ENCODE measurements around the gene RBM15B. TPM values are rescaled to one million over a fixed set of nuclear protein-coding genes. Genes with fewer than 3 reads are reported as not detected.

Gene RBM15B
- total and polyA plus RNA-seq, 4 donors: 8.4 to 31.8 (median 17.7) TPM

GRCh38 chr3:51394541-51394940 is 3.5 kb downstream of the RBM15B start:
- ATAC-seq (ENCODE audit: insufficient read depth, low FRiP score) (no peak), DNase-seq (no peak)
- H3K4me1 ChIP-seq (ENCODE audit: control insufficient read depth in 5 of 5, insufficient read depth in 5 of 5, low read length in 5 of 5): peaks cover 0 to 30% (median 10%) of the 10 kb centered on the region in 5 donors
- H3K27me3 ChIP-seq (ENCODE audit: control insufficient read depth in 3 of 3, insufficient read depth in 3 of 3, low read length in 2 of 3): no peaks in the 10 kb centered on the region
- no peak overlapping the region for H3K4me3 ChIP-seq
- no peak overlapping the region for H3K9ac ChIP-seq (ENCODE audit: insufficient read depth in 1 of 2, low read length in 2 of 2)
- H3K36me3 ChIP-seq (ENCODE audit: control insufficient read depth in 4 of 4, insufficient read depth in 4 of 4, low read length in 4 of 4): peaks cover 3 to 53% (median 40%) of the 10 kb centered on the region in 4 donors
- H3K9me3 ChIP-seq (ENCODE audit: control insufficient read depth in 4 of 4, insufficient read depth in 3 of 4, low read length in 3 of 4): no peaks in the 10 kb centered on the region
- TF ChIP-seq, protein P1, sequence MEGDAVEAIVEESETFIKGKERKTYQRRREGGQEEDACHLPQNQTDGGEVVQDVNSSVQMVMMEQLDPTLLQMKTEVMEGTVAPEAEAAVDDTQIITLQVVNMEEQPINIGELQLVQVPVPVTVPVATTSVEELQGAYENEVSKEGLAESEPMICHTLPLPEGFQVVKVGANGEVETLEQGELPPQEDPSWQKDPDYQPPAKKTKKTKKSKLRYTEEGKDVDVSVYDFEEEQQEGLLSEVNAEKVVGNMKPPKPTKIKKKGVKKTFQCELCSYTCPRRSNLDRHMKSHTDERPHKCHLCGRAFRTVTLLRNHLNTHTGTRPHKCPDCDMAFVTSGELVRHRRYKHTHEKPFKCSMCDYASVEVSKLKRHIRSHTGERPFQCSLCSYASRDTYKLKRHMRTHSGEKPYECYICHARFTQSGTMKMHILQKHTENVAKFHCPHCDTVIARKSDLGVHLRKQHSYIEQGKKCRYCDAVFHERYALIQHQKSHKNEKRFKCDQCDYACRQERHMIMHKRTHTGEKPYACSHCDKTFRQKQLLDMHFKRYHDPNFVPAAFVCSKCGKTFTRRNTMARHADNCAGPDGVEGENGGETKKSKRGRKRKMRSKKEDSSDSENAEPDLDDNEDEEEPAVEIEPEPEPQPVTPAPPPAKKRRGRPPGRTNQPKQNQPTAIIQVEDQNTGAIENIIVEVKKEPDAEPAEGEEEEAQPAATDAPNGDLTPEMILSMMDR (IDR thresholded peaks at IDR 0.05; ENCODE audit: control extremely low read depth, extremely low read depth): no peak
- 86 to 87% methylated on average over 5 of the region's 5 CpGs for WGBS, 2 donors
- no peak overlapping the region for H3K27ac ChIP-seq (ENCODE audit: low read depth in 1 of 2, low read length in 1 of 2)

DNA sequence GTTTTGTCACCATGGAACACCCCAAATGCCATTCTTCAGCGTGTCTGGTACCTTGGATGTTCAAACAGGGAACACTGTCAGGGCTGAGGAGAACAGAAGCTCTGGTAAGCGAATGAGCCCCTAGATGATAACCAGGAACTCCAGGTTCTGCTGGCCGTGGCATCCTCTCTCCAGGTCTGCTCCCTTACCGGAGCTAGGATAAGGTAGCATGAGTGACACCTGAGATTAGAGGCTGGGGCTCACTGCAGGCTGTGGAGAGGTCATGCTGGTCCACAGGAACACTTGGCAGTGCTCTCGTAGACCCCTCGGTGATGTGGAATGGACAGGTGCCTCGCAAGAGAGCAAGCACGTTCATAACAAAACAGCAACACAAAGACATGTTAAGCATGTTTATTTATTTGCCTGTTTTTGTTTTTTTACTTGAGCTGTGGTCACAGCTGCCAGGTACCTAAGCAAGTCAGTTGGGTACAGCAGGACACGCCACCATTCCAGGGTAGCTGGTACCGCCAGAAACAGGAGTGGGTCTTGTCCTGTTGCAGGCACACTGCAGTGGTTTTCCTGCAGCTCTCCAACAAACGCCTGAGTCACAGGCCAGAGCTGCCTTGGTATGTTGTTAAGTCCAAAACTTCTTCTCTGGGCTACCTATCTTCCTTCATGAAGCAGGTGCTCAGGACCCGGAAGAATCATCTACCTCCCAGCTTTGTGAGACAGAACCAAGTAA is 4.6 kb downstream of the RBM15B start:
- ATAC-seq (ENCODE audit: insufficient read depth, low FRiP score): no peak
- no peaks in the 10 kb centered on the region for H3K9me3 ChIP-seq (ENCODE audit: control insufficient read depth in 4 of 4, insufficient read depth in 3 of 4, low read length in 3 of 4)
- DNase-seq: no peak
- no peak overlapping the region for H3K27ac ChIP-seq (ENCODE audit: low read depth in 1 of 2, low read length in 1 of 2)
- no peaks in the 10 kb centered on the region for H3K27me3 ChIP-seq (ENCODE audit: control insufficient read depth in 3 of 3, insufficient read depth in 3 of 3, low read length in 2 of 3)
- WGBS, 2 donors: 80 to 82% methylated on average over 12 of the region's 12 CpGs
- H3K36me3 ChIP-seq (ENCODE audit: control insufficient read depth in 4 of 4, insufficient read depth in 4 of 4, low read length in 4 of 4): peaks cover 3 to 55% (median 45%) of the 10 kb centered on the region in 4 donors
- TF ChIP-seq, protein P1 (IDR thresholded peaks at IDR 0.05; ENCODE audit: control extremely low read depth, extremely low read depth): no peak
- H3K4me3 ChIP-seq: no peak overlapping the region
- no peak overlapping the region for H3K9ac ChIP-seq (ENCODE audit: insufficient read depth in 1 of 2, low read length in 2 of 2)
- peaks cover 0 to 24% (median 5%) of the 10 kb centered on the region in 5 donors for H3K4me1 ChIP-seq (ENCODE audit: control insufficient read depth in 5 of 5, insufficient read depth in 5 of 5, low read length in 5 of 5)

- 91 to 92% methylated on average over 1 of the region's 1 CpG for WGBS, 2 donors
These were observed 5.3 kb downstream of the RBM15B start for GRCh38 chr3:51396401-51396800.

More at GRCh38 chr3:51396401-51396800, 5.3 kb downstream of the RBM15B start:
- Histone ChIP-seq H3K27me3 (ENCODE audit: control insufficient read depth in 3 of 3, insufficient read depth in 3 of 3, low read length in 2 of 3) (no peaks in the 10 kb centered on the region), H3K4me3 (no peak overlapping the region), H3K27ac (ENCODE audit: low read depth in 1 of 2, low read length in 1 of 2) (no peak overlapping the region), H3K36me3 (ENCODE audit: control insufficient read depth in 4 of 4, insufficient read depth in 4 of 4, low read length in 4 of 4) (peaks cover 4 to 56% (median 45%) of the 10 kb centered on the region in 4 donors), H3K9ac (ENCODE audit: insufficient read depth in 1 of 2, low read length in 2 of 2) (no peak overlapping the region), H3K4me1 (ENCODE audit: control insufficient read depth in 5 of 5, insufficient read depth in 5 of 5, low read length in 5 of 5) (peaks cover 0 to 21% (median 5%) of the 10 kb centered on the region in 5 donors), H3K9me3 (ENCODE audit: control insufficient read depth in 4 of 4, insufficient read depth in 3 of 4, low read length in 3 of 4) (no peaks in the 10 kb centered on the region)
- no peak for ATAC-seq (ENCODE audit: insufficient read depth, low FRiP score)
- TF ChIP-seq, protein P1 (IDR thresholded peaks at IDR 0.05; ENCODE audit: control extremely low read depth, extremely low read depth): no peak
- DNase-seq: no peak
